Memory B cell (primary cell): Measurements from ENCODE around the gene PSD.
A peak's percentile ranks its signal among the peaks of the same experiment; 100 is the strongest.

Source experiments
- ATAC-seq: fragments of 150-1000 bp; cut with Tn5 transposase; 2 replicates; pipeline ENCODE4 v1.10.0; 2021; ENCODE audit warnings: low read depth, mild to moderate bottlenecking, moderate library complexity
- DNase-seq, 2 donors: peaks; one replicate each; pipeline ENCODE4 v3.0.0; 2022; ENCODE audit warnings: low spot score in 2 of 2
- H3K27ac Mint-ChIP-seq: one replicate; pipeline ENCODE4 v1.8.0; 2022; ENCODE audit warnings: mild to moderate bottlenecking, moderate library complexity, mixed read lengths
- H3K27me3 Mint-ChIP-seq: one replicate; pipeline ENCODE4 v1.8.0; 2022; ENCODE audit warnings: mixed read lengths
- H3K36me3 Mint-ChIP-seq: one replicate; pipeline ENCODE4 v1.8.0; 2022; ENCODE audit warnings: mild to moderate bottlenecking, mixed read lengths
- H3K4me1 Mint-ChIP-seq: one replicate; pipeline ENCODE4 v1.8.0; 2022; ENCODE audit warnings: mixed read lengths
- H3K4me3 Mint-ChIP-seq: one replicate; pipeline ENCODE4 v1.8.0; 2022; ENCODE audit warnings: mild to moderate bottlenecking, moderate library complexity, mixed read lengths
- H3K9me3 Mint-ChIP-seq: one replicate; pipeline ENCODE4 v1.8.0; 2022; ENCODE audit warnings: mixed read lengths

The PSD gene

GRCh38 chr10:102408728-102409603 lies 9.6 kb downstream of the PSD start:
- DNase-seq (peak in 1 of 2 donors; percentile 34), ATAC-seq (peak; percentile 43)
- H3K9me3 Mint-ChIP-seq: no peaks in the 10 kb centered on the region
- no peaks in the 10 kb centered on the region for H3K36me3 Mint-ChIP-seq
- H3K27me3 Mint-ChIP-seq: peaks cover 24% of the 10 kb centered on the region
- H3K27ac Mint-ChIP-seq: peak overlapping the region; percentile 37
- H3K4me1 Mint-ChIP-seq: peaks cover 28% of the 10 kb centered on the region
- peak overlapping the region; percentile 66 for H3K4me3 Mint-ChIP-seq

- Mint-ChIP-seq H3K27ac (no peak overlapping the region), H3K27me3 (peaks cover 24% of the 10 kb centered on the region), H3K4me1 (peaks cover 32% of the 10 kb centered on the region), H3K4me3 (peak overlapping the region; percentile 65), H3K36me3 (no peaks in the 10 kb centered on the region), H3K9me3 (no peaks in the 10 kb centered on the region)
- no peak for ATAC-seq
- no peak for DNase-seq
Measured at GRCh38 chr10:102408131-102408727, 10.4 kb downstream of the PSD start.

DNA sequence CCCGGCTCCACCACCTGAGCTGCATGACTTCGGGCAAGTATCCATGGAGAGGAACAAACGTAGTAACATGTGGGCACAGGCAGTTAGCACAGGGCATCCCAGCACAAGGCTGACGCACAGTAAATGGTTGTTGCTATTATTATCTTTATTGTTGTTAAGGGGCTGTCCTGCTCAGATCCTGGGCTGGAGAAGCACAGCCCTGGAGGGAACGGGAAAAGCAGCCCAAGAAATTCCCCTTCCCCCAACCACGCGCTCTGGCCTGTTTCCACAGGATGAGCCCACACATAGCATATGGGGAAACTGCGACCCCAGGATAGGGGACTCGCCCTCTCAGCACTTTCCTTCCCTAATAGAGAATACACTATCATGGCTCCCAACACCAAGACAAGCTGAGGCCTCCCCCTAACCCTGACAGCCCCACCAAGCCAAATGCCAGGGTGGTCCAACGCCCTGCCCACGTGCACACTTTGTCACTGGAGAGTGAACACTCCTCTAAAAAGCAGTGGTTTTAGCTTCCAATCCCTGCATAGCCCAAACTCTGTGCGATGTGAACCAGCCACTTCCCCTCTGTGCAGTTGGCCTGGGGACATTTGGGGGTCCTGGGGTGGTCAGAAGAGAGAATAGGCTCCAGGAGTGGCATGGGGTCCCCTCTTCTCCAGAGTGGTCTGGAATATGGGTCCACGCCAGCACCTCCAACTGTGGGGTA lies 11.0 kb downstream of the PSD start:
- no peak for DNase-seq
- H3K9me3 Mint-ChIP-seq: no peaks in the 10 kb centered on the region
- H3K4me3 Mint-ChIP-seq: no peak overlapping the region
- H3K27ac Mint-ChIP-seq: no peak overlapping the region
- no peaks in the 10 kb centered on the region for H3K36me3 Mint-ChIP-seq
- peaks cover 27% of the 10 kb centered on the region for H3K4me1 Mint-ChIP-seq
- no peak for ATAC-seq
- H3K27me3 Mint-ChIP-seq: peaks cover 24% of the 10 kb centered on the region

GRCh38 chr10:102406815-102407214 lies 11.8 kb downstream of the PSD start:
- Mint-ChIP-seq H3K36me3 (peaks cover 3% of the 10 kb centered on the region), H3K27ac (no peak overlapping the region)

GRCh38 chr10:102405632-102406031 lies 13.0 kb downstream of the PSD start:
- Mint-ChIP-seq H3K4me1 (peaks cover 16% of the 10 kb centered on the region), H3K36me3 (peaks cover 5% of the 10 kb centered on the region), H3K9me3 (no peaks in the 10 kb centered on the region), H3K27me3 (peaks cover 14% of the 10 kb centered on the region), H3K27ac (peak overlapping the region; percentile 22), H3K4me3 (no peak overlapping the region)
- DNase-seq: no peak
- no peak for ATAC-seq

More at GRCh38 chr10:102406815-102407214, 11.8 kb downstream of the PSD start:
- Mint-ChIP-seq H3K4me3 (no peak overlapping the region), H3K4me1 (peaks cover 24% of the 10 kb centered on the region), H3K27me3 (peaks cover 22% of the 10 kb centered on the region), H3K9me3 (no peaks in the 10 kb centered on the region)
- ATAC-seq (no peak), DNase-seq (no peak)

- Mint-ChIP-seq H3K4me3 (no peak overlapping the region), H3K36me3 (peaks cover 7% of the 10 kb centered on the region), H3K27ac (peak overlapping the region; percentile 22), H3K27me3 (peaks cover 14% of the 10 kb centered on the region), H3K4me1 (peaks cover 16% of the 10 kb centered on the region), H3K9me3 (no peaks in the 10 kb centered on the region)
- no peak for DNase-seq
- ATAC-seq: no peak
Measured at GRCh38 chr10:102405108-102405571, 13.4 kb downstream of the PSD start.

GRCh38 chr10:102404361-102405107 lies 14.1 kb downstream of the PSD start:
- H3K4me1 Mint-ChIP-seq: peaks cover 15% of the 10 kb centered on the region

DNA sequence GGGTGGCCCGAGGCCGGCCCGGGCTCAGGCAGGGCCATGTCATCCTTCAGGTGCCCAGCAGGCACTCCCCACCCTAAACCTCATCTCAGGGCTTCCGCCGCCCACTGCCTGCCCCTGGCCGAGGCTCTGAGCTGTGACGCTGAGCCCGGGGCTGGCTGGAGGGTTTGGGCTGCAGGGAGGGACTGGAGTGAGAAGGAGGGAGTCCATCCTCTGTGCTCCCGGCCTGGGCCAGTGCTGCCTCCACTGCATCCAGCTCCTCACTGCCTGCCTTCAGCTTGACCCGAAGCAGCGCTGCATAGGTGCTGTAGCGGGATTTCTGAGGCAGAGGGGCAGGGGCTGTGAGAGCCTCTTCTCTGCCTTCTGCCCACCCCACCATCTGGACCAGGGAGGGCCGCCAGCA lies 15.5 kb downstream of the PSD start:
- H3K9me3 Mint-ChIP-seq: no peaks in the 10 kb centered on the region
- H3K4me1 Mint-ChIP-seq: peaks cover 18% of the 10 kb centered on the region
- peaks cover 16% of the 10 kb centered on the region for H3K36me3 Mint-ChIP-seq
- ATAC-seq (no peak), DNase-seq (no peak)
- H3K27me3 Mint-ChIP-seq: peaks cover 3% of the 10 kb centered on the region
- no peak overlapping the region for H3K4me3 Mint-ChIP-seq
- no peak overlapping the region for H3K27ac Mint-ChIP-seq

More at GRCh38 chr10:102404361-102405107, 14.1 kb downstream of the PSD start:
- DNase-seq (no peak), ATAC-seq (no peak)
- H3K27ac Mint-ChIP-seq: peak overlapping the region; percentile 22
- H3K27me3 Mint-ChIP-seq: peaks cover 9% of the 10 kb centered on the region
- H3K9me3 Mint-ChIP-seq: no peaks in the 10 kb centered on the region
- no peak overlapping the region for H3K4me3 Mint-ChIP-seq
- peaks cover 12% of the 10 kb centered on the region for H3K36me3 Mint-ChIP-seq

DNA sequence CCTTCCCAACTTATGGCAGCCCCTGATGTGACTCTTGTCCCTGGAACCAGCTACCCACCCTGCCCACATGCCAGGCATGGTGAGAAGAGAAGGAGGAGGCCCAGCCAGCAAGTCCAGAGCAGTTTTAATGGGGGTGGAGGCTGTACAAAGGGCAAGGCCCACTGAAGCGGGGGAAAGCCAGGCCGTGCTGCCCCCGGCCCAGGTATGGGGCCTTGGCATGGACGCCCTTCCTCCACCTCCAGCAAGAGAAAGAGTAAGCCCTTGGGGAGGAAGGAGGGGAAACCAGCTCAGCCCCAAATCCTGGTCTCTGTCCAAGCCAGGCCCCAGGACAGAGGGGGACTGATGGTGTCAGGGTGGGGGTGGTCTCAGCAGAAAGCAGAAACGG lies 16.1 kb downstream of the PSD start:
- H3K27me3 Mint-ChIP-seq: peaks cover 3% of the 10 kb centered on the region
- DNase-seq (no peak), ATAC-seq (no peak)
- peaks cover 22% of the 10 kb centered on the region for H3K4me1 Mint-ChIP-seq
- peaks cover 18% of the 10 kb centered on the region for H3K36me3 Mint-ChIP-seq
- H3K4me3 Mint-ChIP-seq: no peak overlapping the region
- H3K9me3 Mint-ChIP-seq: no peaks in the 10 kb centered on the region
- no peak overlapping the region for H3K27ac Mint-ChIP-seq

DNA sequence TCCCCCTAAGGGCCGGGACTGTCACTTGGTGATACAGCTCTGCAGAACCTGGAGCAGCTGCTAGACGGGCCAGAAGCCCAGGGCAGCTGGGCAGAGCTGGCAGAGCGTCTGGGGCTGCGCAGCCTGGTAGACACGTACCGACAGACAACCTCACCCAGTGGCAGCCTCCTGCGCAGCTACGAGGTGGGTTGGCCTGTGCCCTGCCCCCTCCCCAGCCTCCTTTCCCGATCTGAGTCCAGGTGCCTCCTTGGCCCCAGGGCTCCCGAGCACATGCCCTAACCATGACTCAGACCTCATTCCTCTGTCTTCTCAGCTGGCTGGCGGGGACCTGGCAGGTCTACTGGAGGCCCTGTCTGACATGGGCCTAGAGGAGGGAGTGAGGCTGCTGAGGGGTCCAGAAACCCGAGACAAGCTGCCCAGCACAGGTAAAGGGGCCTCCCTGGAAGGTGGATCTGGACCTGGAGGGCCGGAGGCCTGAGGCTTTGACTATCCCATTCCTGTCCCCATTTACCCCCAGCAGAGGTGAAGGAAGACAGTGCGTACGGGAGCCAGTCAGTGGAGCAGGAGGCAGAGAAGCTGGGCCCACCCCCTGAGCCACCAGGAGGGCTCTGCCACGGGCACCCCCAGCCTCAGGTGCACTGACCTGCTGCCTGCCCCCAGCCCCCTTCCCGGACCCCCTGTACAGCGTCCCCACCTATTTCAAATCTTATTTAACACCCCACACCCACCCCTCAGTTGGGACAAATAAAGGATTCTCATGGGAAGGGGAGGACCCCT lies 16.7 kb downstream of the PSD start:
- Mint-ChIP-seq H3K27ac (peak overlapping the region; percentile 20), H3K4me3 (no peak overlapping the region)

DNA sequence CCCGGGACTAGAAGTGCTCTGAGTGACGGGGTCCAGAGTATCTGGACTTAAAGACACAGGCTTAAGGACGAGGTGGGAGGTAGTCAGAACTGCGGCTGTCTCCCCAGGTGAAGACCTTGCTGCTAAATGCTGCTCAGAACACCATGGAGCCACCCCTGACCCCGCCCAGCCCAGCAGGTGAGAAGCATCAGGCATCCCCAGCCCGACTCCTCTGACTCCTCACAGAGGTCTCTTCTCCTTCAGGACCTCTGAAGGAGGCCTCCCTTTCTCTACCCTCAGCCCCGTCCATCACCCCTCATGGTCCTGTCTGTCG lies 17.3 kb downstream of the PSD start:
- ATAC-seq (no peak), DNase-seq (no peak)
- Mint-ChIP-seq H3K27ac (peak overlapping the region; percentile 20), H3K4me3 (no peak overlapping the region), H3K36me3 (peaks cover 21% of the 10 kb centered on the region), H3K4me1 (peaks cover 29% of the 10 kb centered on the region), H3K9me3 (no peaks in the 10 kb centered on the region), H3K27me3 (no peaks in the 10 kb centered on the region)

More for the DNA sequence above, 16.7 kb downstream of the PSD start:
- peaks cover 19% of the 10 kb centered on the region for H3K36me3 Mint-ChIP-seq
- peaks cover 24% of the 10 kb centered on the region for H3K4me1 Mint-ChIP-seq
- ATAC-seq (no peak), DNase-seq (no peak)
- peaks cover 2% of the 10 kb centered on the region for H3K27me3 Mint-ChIP-seq
- no peaks in the 10 kb centered on the region for H3K9me3 Mint-ChIP-seq

DNA sequence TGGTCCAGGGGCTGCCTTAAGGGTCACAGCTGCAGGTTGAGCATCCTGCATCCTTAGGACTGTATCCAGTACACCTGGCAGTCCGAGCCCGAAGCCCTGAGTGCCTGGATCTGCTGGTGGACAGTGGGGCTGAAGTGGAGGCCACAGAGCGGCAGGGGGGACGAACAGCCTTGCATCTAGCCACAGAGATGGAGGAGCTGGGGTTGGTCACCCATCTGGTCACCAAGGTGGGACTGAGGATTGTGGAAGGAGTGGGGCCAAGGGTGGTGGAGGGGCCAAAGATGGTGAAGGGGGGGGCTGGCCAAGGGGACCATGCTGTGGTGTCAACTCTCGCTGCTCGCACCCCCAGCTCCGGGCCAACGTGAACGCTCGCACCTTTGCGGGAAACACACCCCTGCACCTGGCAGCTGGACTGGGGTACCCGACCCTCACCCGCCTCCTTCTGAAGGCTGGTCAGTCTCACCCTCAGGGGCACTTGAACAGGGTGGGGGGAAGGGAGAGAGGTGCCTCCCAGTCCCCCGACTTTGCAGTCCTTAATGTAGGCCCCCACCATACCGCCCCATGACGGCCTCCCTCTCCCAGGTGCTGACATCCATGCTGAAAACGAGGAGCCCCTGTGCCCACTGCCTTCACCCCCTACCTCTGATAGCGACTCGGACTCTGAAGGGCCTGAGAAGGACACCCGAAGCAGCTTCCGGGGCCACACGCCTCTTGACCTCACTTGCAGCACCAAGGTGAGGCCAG lies 17.8 kb downstream of the PSD start:
- Mint-ChIP-seq H3K4me1 (peaks cover 33% of the 10 kb centered on the region), H3K27me3 (no peaks in the 10 kb centered on the region), H3K4me3 (no peak overlapping the region), H3K27ac (peak overlapping the region; percentile 75), H3K36me3 (peaks cover 25% of the 10 kb centered on the region), H3K9me3 (no peaks in the 10 kb centered on the region)
- ATAC-seq: no peak
- DNase-seq: no peak
